Measurements from ENCODE around the gene AFAP1L2. TPM values are rescaled to one million over a fixed set of nuclear protein-coding genes. Genes with fewer than 3 reads are reported as not detected.

The AFAP1L2 gene
- total RNA-seq, 1 donor: 7.3 TPM

GRCh38 chr10:114396464-114396863 lies 7.8 kb downstream of the AFAP1L2 start:
- H3K4me3 ChIP-seq (ENCODE audit: low read depth, low read length): no peak overlapping the region
- DNase-seq (ENCODE audit: low read depth): no peak
- TF ChIP-seq, protein P1, sequence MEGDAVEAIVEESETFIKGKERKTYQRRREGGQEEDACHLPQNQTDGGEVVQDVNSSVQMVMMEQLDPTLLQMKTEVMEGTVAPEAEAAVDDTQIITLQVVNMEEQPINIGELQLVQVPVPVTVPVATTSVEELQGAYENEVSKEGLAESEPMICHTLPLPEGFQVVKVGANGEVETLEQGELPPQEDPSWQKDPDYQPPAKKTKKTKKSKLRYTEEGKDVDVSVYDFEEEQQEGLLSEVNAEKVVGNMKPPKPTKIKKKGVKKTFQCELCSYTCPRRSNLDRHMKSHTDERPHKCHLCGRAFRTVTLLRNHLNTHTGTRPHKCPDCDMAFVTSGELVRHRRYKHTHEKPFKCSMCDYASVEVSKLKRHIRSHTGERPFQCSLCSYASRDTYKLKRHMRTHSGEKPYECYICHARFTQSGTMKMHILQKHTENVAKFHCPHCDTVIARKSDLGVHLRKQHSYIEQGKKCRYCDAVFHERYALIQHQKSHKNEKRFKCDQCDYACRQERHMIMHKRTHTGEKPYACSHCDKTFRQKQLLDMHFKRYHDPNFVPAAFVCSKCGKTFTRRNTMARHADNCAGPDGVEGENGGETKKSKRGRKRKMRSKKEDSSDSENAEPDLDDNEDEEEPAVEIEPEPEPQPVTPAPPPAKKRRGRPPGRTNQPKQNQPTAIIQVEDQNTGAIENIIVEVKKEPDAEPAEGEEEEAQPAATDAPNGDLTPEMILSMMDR (IDR thresholded peaks at IDR 0.05; ENCODE audit: insufficient read depth, low read depth, low read length): no peak

DNA sequence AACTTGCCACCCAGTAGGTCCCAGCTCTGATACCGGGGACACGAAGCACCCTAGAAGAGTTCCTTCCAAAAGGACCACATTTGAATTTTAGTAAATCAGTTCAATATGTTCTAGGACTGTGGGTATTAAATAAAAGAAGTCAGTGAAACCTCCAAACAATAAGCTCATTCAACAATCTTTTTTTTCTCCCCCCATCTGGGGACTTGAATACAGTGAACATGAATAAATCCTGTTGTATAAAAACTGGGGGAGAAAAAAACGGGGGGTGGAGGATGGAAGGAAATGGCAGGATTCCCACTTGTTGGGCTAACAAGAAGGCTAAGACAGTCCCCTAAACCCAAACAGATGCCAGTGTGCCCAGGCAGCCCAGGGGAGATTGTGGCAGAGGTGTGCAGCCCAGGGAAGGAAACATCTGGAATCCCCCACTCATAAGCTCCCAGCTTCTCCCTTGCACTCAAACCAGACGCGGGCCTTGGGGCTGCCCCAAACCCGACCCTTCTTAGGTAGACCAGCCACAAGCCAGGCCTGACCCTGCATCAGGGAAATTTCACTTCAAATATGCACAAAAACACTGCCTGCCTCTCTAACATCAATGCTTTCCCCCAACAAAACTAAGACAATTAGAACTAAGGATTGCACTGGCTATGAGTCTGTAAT lies 8.8 kb downstream of the AFAP1L2 start:
- TF ChIP-seq, protein P1 (IDR thresholded peaks at IDR 0.05; ENCODE audit: insufficient read depth, low read depth, low read length): no peak
- no peak for DNase-seq (ENCODE audit: low read depth)

DNA sequence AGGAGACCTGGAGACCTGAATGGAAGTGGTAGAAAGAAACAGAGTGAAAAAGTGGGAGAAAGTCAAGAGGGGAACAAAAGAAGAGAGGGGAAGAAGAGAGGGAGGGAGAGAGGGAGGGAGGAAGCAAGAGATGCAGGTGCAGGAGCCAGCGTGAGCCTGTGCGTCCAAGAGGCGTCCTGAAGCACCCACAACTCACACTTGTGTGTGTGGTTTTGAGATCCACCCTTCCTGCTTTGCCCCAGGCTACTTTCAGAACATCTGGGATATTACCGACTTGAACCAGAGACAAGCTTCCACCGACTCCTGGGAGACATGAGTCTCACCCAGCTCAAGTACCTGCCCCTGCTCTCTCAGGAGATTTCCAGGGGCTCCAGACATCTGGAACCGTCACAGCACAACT lies 9.8 kb downstream of the AFAP1L2 start:
- DNase-seq (ENCODE audit: low read depth): no peak
- H3K4me3 ChIP-seq (ENCODE audit: low read depth, low read length): no peak overlapping the region
- TF ChIP-seq, protein P1 (IDR thresholded peaks at IDR 0.05; ENCODE audit: insufficient read depth, low read depth, low read length): no peak

More for the DNA sequence above, 8.8 kb downstream of the AFAP1L2 start:
- no peak overlapping the region for H3K4me3 ChIP-seq (ENCODE audit: low read depth, low read length)

- TF ChIP-seq, protein P1 (IDR thresholded peaks at IDR 0.05; ENCODE audit: insufficient read depth, low read depth, low read length): no peak
- H3K4me3 ChIP-seq (ENCODE audit: low read depth, low read length): no peak overlapping the region
- DNase-seq (ENCODE audit: low read depth): no peak
Measured at GRCh38 chr10:114393886-114394285, 10.4 kb downstream of the AFAP1L2 start.

- no peak overlapping the region for H3K4me3 ChIP-seq (ENCODE audit: low read depth, low read length)
- peak; percentile 77 for DNase-seq (ENCODE audit: low read depth)
- TF ChIP-seq, protein P1 (IDR thresholded peaks at IDR 0.05; ENCODE audit: insufficient read depth, low read depth, low read length): no peak
Measured at GRCh38 chr10:114393482-114393881, 10.8 kb downstream of the AFAP1L2 start.

- no peak overlapping the region for H3K4me3 ChIP-seq (ENCODE audit: low read depth, low read length)
- no peak for DNase-seq (ENCODE audit: low read depth)
- TF ChIP-seq, protein P1 (IDR thresholded peaks at IDR 0.05; ENCODE audit: insufficient read depth, low read depth, low read length): no peak
Measured at GRCh38 chr10:114392112-114392835, 12.0 kb downstream of the AFAP1L2 start.
